ENCODE results near the gene CIB2. TPM values are rescaled to one million over a fixed set of nuclear protein-coding genes. Genes with fewer than 3 reads are reported as not detected.

The CIB2 gene
- total and polyA plus RNA-seq, 10 donors, result 1.0 to 5.0 (median 3.1) TPM

DNA sequence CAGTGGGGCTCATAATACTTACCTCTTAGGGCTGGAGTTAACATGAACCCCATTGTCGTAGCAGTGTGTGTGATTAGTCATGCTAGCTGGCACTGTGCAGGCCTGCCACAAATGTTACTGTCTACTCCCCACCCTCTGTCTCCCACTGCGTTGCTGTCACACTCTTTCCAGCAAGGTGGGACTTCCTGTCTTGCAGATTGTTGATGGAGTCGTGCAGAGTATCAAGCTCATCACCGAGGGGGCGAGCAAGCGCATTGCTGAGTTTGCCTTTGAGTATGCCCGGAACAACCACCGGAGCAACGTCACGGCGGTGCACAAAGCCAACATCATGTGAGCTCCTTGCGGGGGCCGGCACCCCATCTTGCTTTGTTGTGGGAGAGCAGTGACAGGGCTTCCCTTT lies 30.8 kb upstream of the CIB2 start:
- intact Hi-C loops (cut with DNase I; ENCODE audit: low total_unique reads), result no loop called here

DNA sequence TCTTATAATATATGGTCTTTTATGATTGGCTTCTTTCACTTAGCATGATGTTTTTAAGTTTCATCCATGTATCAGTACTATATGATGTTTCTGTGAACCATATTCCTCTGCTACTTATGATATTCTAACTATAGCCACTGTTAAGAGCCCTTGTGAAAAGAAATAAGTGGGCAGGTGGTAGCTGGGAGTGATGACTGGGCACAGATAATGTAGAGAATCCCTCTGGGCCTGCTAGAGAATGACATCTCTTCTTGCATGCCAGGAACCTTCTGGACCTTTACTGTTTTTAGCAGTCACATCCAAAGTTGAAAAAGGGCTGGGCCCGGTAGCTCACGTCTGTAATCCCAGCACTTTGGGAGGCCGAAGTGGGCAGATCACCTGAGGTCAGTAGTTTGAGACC lies 28.1 kb upstream of the CIB2 start:
- TF ChIP-seq POLR2AphosphoS5 (IDR thresholded peaks at IDR 0.05) (no peak), POLR2A (IDR thresholded peaks at IDR 0.05) (no peak)
- TF ChIP-seq, protein P1, sequence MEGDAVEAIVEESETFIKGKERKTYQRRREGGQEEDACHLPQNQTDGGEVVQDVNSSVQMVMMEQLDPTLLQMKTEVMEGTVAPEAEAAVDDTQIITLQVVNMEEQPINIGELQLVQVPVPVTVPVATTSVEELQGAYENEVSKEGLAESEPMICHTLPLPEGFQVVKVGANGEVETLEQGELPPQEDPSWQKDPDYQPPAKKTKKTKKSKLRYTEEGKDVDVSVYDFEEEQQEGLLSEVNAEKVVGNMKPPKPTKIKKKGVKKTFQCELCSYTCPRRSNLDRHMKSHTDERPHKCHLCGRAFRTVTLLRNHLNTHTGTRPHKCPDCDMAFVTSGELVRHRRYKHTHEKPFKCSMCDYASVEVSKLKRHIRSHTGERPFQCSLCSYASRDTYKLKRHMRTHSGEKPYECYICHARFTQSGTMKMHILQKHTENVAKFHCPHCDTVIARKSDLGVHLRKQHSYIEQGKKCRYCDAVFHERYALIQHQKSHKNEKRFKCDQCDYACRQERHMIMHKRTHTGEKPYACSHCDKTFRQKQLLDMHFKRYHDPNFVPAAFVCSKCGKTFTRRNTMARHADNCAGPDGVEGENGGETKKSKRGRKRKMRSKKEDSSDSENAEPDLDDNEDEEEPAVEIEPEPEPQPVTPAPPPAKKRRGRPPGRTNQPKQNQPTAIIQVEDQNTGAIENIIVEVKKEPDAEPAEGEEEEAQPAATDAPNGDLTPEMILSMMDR (IDR thresholded peaks at IDR 0.05 in 8 of 11, conservative IDR thresholded peaks at IDR 0.05 in 3 of 11), result no peak
- peaks cover 0 to 99% (median 65%) of the 10 kb centered on the region in 6 donors for H3K36me3 ChIP-seq
- intact Hi-C loops (cut with DNase I; ENCODE audit: low total_unique reads), result no loop called here
- H3K4me1 ChIP-seq, result peaks cover 0 to 27% (median 17%) of the 10 kb centered on the region in 6 donors
- no peaks in the 10 kb centered on the region for H3K9me3 ChIP-seq
- no peaks in the 10 kb centered on the region for H3K27me3 ChIP-seq (replicated peaks in 1 of 7)
- WGBS, 5 donors, result 95 to 97% (median 96%) methylated on average over 3 of the region's 3 CpGs
- H3K27ac ChIP-seq, result no peak overlapping the region
- DNase-seq, result no peak
- H3K4me3 ChIP-seq, result no peak overlapping the region

More for the DNA sequence above, 30.8 kb upstream of the CIB2 start:
- Histone ChIP-seq H3K36me3 (peaks cover 0 to 100% (median 88%) of the 10 kb centered on the region in 6 donors), H3K9me3 (no peaks in the 10 kb centered on the region), H3K4me1 (peaks cover 0 to 2% (median under 1%) of the 10 kb centered on the region in 6 donors), H3K27me3 (replicated peaks in 1 of 7) (no peaks in the 10 kb centered on the region), H3K4me3 (no peak overlapping the region), H3K27ac (no peak overlapping the region)
- no peak for TF ChIP-seq POLR2AphosphoS5 (IDR thresholded peaks at IDR 0.05)
- TF ChIP-seq POLR2A (IDR thresholded peaks at IDR 0.05), result no peak
- TF ChIP-seq, protein P1 (IDR thresholded peaks at IDR 0.05 in 8 of 11, conservative IDR thresholded peaks at IDR 0.05 in 3 of 11), result no peak
- WGBS, 5 donors, result 88 to 97% (median 90%) methylated on average over 13 of the region's 13 CpGs
- DNase-seq, result no peak

DNA sequence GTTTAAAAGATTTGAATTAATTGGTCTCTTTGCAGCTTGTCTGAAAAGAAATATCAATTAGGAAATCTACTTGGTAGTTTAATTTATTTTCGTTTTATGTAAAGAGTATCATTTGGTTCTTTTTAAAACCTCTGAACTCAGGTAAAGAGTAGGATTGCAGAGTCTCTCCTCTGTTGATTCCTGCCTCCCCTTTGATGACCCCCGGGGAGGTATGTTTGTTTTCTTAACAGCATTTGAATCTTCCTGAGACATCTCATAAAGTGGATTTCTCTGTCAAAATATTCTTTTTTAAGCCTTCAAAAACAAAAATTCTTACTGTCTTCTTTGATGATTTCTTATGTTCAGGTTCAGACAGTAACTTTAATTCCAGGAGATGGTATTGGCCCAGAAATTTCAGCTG lies 26.0 kb upstream of the CIB2 start:
- H3K27ac ChIP-seq, result no peak overlapping the region
- DNase-seq, result no peak
- TF ChIP-seq POLR2A (IDR thresholded peaks at IDR 0.05), result no peak
- no peak for TF ChIP-seq POLR2AphosphoS5 (IDR thresholded peaks at IDR 0.05)
- TF ChIP-seq, protein P1 (IDR thresholded peaks at IDR 0.05 in 8 of 11, conservative IDR thresholded peaks at IDR 0.05 in 3 of 11), result no peak
- H3K27me3 ChIP-seq (replicated peaks in 1 of 7), result no peaks in the 10 kb centered on the region
- no peak overlapping the region for H3K4me3 ChIP-seq
- H3K36me3 ChIP-seq, result peaks cover 0 to 78% (median 47%) of the 10 kb centered on the region in 6 donors
- WGBS, 5 donors, result 41 to 76% (median 66%) methylated on average over 2 of the region's 2 CpGs
- no peaks in the 10 kb centered on the region for H3K9me3 ChIP-seq
- intact Hi-C loops (cut with DNase I; ENCODE audit: low total_unique reads), result no loop called here
- H3K4me1 ChIP-seq, result peaks cover 0 to 48% (median 17%) of the 10 kb centered on the region in 6 donors

- Histone ChIP-seq H3K36me3 (peaks cover 0 to 72% (median 42%) of the 10 kb centered on the region in 6 donors), H3K9me3 (no peaks in the 10 kb centered on the region), H3K27ac (peak overlapping the region in 1 of 8 donors; percentile 57), H3K4me3 (no peak overlapping the region), H3K27me3 (replicated peaks in 1 of 7) (no peaks in the 10 kb centered on the region), H3K4me1 (peaks cover 0 to 53% (median 17%) of the 10 kb centered on the region in 6 donors)
- no peak for TF ChIP-seq POLR2AphosphoS5 (IDR thresholded peaks at IDR 0.05)
- TF ChIP-seq POLR2A (IDR thresholded peaks at IDR 0.05), result no peak
- TF ChIP-seq, protein P1 (IDR thresholded peaks at IDR 0.05 in 8 of 11, conservative IDR thresholded peaks at IDR 0.05 in 3 of 11), result no peak
- 80 to 92% (median 88%) methylated on average over 1 of the region's 1 CpG for WGBS, 5 donors
- intact Hi-C loops (cut with DNase I; ENCODE audit: low total_unique reads), result no loop called here
- no peak for DNase-seq
Measured at GRCh38 chr15:78156653-78157052, 25.4 kb upstream of the CIB2 start.
